H1 (cell line): ENCODE data around the gene UTP20. TPM values are rescaled to one million over a fixed set of nuclear protein-coding genes. Genes with fewer than 3 reads are reported as not detected.

Experiments
- JUN ChIP-seq: IDR thresholded peaks from 2 replicates; pipeline ENCODE4 v1.6.1; 2011; ENCODE audit warnings: low read depth, mild to moderate bottlenecking, improper control_type of control experiment, low read length
- SP1 ChIP-seq: IDR thresholded peaks from 2 replicates; pipeline ENCODE4 v1.6.1; 2011; ENCODE audit warnings: low read depth, low read length
- polyA plus RNA-seq, 7 experiments: library from polyadenylated mRNA; depleted of rRNA in 3 of 7; stranded (reverse) in 5 of 7; unstranded in 2 of 7; fragments of >200 nt in 5 of 7; fragments of 200-250 nt in 2 of 7; gene quantifications; 1 replicate in 5 of 7; 2 replicates in 1 of 7; 4 replicates in 1 of 7; pipeline versions ENCODE4 v1.2.1 to v1.2.3, GENCODE V29; 2011 to 2013; ENCODE audit warnings: missing spikeins in 2 of 7, mixed read lengths in 2 of 7
- total RNA-seq: library from RNA; stranded (reverse); fragmentation: NEBNext Ultra II Directional; extraction: Animal tissue kit (Norgen Biotek cat#: 25700); gene quantifications from 2 replicates; pipeline ENCODE4 v1.2.1, GENCODE V29; 2021

The UTP20 gene
- total and polyA plus RNA-seq, 2 of the 8 experiments (the other 6 are each of a cell fraction or from before 2014, with no cell fraction given), result 8.5 to 48.4 TPM

DNA sequence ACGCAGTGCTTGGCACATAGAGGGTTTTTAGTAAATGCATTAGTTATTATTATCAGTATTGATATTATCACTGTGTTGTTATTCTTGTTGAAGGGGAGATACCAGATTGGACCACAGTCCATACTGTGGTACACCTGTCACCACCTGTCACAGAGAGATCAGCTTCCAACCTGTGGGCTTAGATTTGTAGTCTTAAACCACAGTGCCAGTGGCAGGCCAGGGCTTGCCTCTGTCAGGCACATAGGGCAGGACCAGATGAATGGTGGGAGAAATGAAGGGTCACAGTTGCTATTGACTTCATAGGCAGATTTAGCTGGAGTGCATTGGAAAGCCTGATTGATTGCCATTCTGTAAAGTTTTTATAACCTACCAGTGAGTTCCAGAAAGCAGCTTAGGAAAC is 92.5 kb downstream of the UTP20 start (continued):
- TF ChIP-seq SP1 (no peak), JUN (no peak)
